CD14-positive monocyte (primary cell): Measurements from ENCODE around the gene POU2AF3. TPM values are rescaled to one million over a fixed set of nuclear protein-coding genes. Genes with fewer than 3 reads are reported as not detected.
"Not testable (repeated sequence)": the region's sequence is repeated elsewhere in the genome, so short reads cannot be mapped to it uniquely, and the experiment has no call there.

Source experiments
- DNase-seq, 3 donors: peaks; one replicate each; pipeline ENCODE4 v3.0.0-alpha.2; 2011 to 2022
- H2AFZ ChIP-seq: 2 replicates; pipeline ENCODE4 v1.6.0; 2012; ENCODE audit warnings: mild to moderate bottlenecking, low read depth, low read length, inconsistent platforms; ENCODE audit not compliant: insufficient read depth, poor library complexity, severe bottlenecking
- H3K27ac ChIP-seq, 2 donors: 1 replicate in 1 of 2; 2 replicates in 1 of 2; pipeline ENCODE4 v1.5.1; 2012 to 2013; ENCODE audit warnings: low read length in 2 of 2, control low read depth in 1 of 2, inconsistent platforms in 1 of 2, low read depth in 1 of 2, mild to moderate bottlenecking in 1 of 2
- H3K27me3 ChIP-seq, 2 donors: one replicate each; pipeline versions ENCODE4 v1.6.0 to v1.6.1; 2011 to 2013; ENCODE audit warnings: low read length in 2 of 2; ENCODE audit not compliant: control insufficient read depth in 2 of 2, insufficient read depth in 2 of 2
- H3K36me3 ChIP-seq, 2 donors: replicated peaks in 1 of 2; 1 replicate in 1 of 2; 2 replicates in 1 of 2; pipeline versions ENCODE4 v1.5.1 to v1.6.1; 2012 to 2013; ENCODE audit warnings: low read length in 2 of 2, control low read depth in 1 of 2, inconsistent platforms in 1 of 2, mild to moderate bottlenecking in 1 of 2; ENCODE audit not compliant: insufficient read depth in 2 of 2, control insufficient read depth in 1 of 2
- H3K4me1 ChIP-seq, 2 donors: 1 replicate in 1 of 2; 2 replicates in 1 of 2; pipeline versions ENCODE4 v1.5.1 to v1.6.1; 2012 to 2013; ENCODE audit warnings: low read length in 2 of 2, control low read depth in 1 of 2, inconsistent platforms in 1 of 2, mild to moderate bottlenecking in 1 of 2, moderate library complexity in 1 of 2; ENCODE audit not compliant: insufficient read depth in 2 of 2, control insufficient read depth in 1 of 2
- H3K4me2 ChIP-seq: replicated peaks from 2 replicates; pipeline ENCODE3; 2012; ENCODE audit warnings: low read length, moderate library complexity, mild to moderate bottlenecking; ENCODE audit not compliant: poor library complexity, severe bottlenecking; ENCODE audit errors: extremely low read depth
- H3K4me3 ChIP-seq, 3 experiments: fragments of 200-600 bp in 1 of 3; sonication (generic) in 1 of 3; replicated peaks in 1 of 3; 1 replicate in 2 of 3; 2 replicates in 1 of 3; pipeline ENCODE4 v1.5.1; 2011 to 2013; ENCODE audit warnings: low read length in 3 of 3, mild to moderate bottlenecking in 3 of 3, control low read depth in 2 of 3, low read depth in 2 of 3, inconsistent platforms in 1 of 3, moderate library complexity in 1 of 3
- H3K79me2 ChIP-seq: 2 replicates; pipeline ENCODE4 v1.6.0; 2012; ENCODE audit warnings: mild to moderate bottlenecking, control low read depth, inconsistent platforms, low read length, moderate library complexity; ENCODE audit not compliant: insufficient read depth
- H3K9ac ChIP-seq: 2 replicates; pipeline ENCODE4 v1.6.0; 2017; ENCODE audit warnings: low read length, mild to moderate bottlenecking; ENCODE audit not compliant: insufficient read depth, poor library complexity, severe bottlenecking
- H3K9me3 ChIP-seq, 2 donors: replicated peaks in 1 of 2; 1 replicate in 1 of 2; 2 replicates in 1 of 2; pipeline versions ENCODE4 v1.5.1 to v1.6.1; 2012 to 2013; ENCODE audit warnings: low read length in 2 of 2, control low read depth in 1 of 2; ENCODE audit not compliant: control insufficient read depth in 1 of 2, insufficient read depth in 1 of 2
- H4K20me1 ChIP-seq: 2 replicates; pipeline ENCODE4 v1.6.0; 2012; ENCODE audit warnings: mild to moderate bottlenecking, low read length, control low read depth, moderate library complexity; ENCODE audit not compliant: insufficient read depth
- H3K27ac Mint-ChIP-seq, 7 donors: one replicate each; pipeline ENCODE4 v1.8.0; 2020; ENCODE audit warnings: mild to moderate bottlenecking in 7 of 7, mixed read lengths in 7 of 7, moderate library complexity in 6 of 7, inconsistent platforms in 2 of 7
- H3K27me3 Mint-ChIP-seq, 3 donors: one replicate each; pipeline ENCODE4 v1.8.0; 2021 to 2022; ENCODE audit warnings: low read depth in 3 of 3, mild to moderate bottlenecking in 3 of 3, mixed read lengths in 3 of 3, moderate library complexity in 3 of 3, inconsistent platforms in 1 of 3
- H3K36me3 Mint-ChIP-seq, 2 donors: one replicate each; pipeline ENCODE4 v1.8.0; 2020; ENCODE audit warnings: mixed read lengths in 2 of 2, inconsistent platforms in 1 of 2, mild to moderate bottlenecking in 1 of 2
- H3K4me1 Mint-ChIP-seq: one replicate; pipeline ENCODE4 v1.8.0; 2020; ENCODE audit warnings: mild to moderate bottlenecking, mixed read lengths
- H3K4me3 Mint-ChIP-seq, 2 donors: one replicate each; pipeline ENCODE4 v1.8.0; 2020; ENCODE audit warnings: mild to moderate bottlenecking in 2 of 2, mixed read lengths in 2 of 2, moderate library complexity in 1 of 2
- H3K9me3 Mint-ChIP-seq, 7 donors: one replicate each; pipeline ENCODE4 v1.8.0; 2020 to 2022; ENCODE audit warnings: mixed read lengths in 7 of 7, mild to moderate bottlenecking in 6 of 7, moderate library complexity in 6 of 7, inconsistent platforms in 2 of 7
- CTCF ChIP-seq: fragments of 200-600 bp; IDR thresholded peaks from one replicate; pipeline ENCODE4 v1.8.0; 2022; ENCODE audit warnings: antibody characterized with exemption, mild to moderate bottlenecking
- WGBS: methylation state at CpG from one replicate; pipeline ENCODE4 v1.1.5; 2013; ENCODE audit warnings: missing lambda C conversion rate; ENCODE audit not compliant: insufficient coverage; 5-methylcytosine and 5-hydroxymethylcytosine counted together
- intact Hi-C, 2 donors: fragments of 100-400 bp; cut with micrococcal nuclease; formaldehyde crosslinking; loops; one replicate each; pipeline versions ENCODE4 v1.15.0 to v1.15.1; 2023
- polyA plus RNA-seq, 3 donors: library from polyadenylated mRNA; depleted of rRNA in 1 of 3; unstranded in 2 of 3; stranded (reverse) in 1 of 3; fragments of 300-500 nt in 2 of 3; fragments of >200 nt in 1 of 3; fragmentation: Illumina TruSeq in 2 of 3; gene quantifications; 1 replicate in 2 of 3; 2 replicates in 1 of 3; pipeline ENCODE4 v1.2.3, GENCODE V29; 2012 to 2021

POU2AF3 gene
- polyA plus RNA-seq, 3 donors, result not detected

GRCh38 chr11:111312076-111312475, 13.7 kb downstream of the POU2AF3 start:
- H3K4me3 Mint-ChIP-seq, result no peak overlapping the region
- peaks cover 1 to 6% (median 1%) of the 10 kb centered on the region in 3 donors for H3K27me3 Mint-ChIP-seq
- Histone ChIP-seq H3K4me2 (no peak overlapping the region), H3K36me3 (no peaks in the 10 kb centered on the region), H2AFZ (no peak overlapping the region), H3K79me2 (no peaks in the 10 kb centered on the region), H3K9ac (no peak overlapping the region), H4K20me1 (no peaks in the 10 kb centered on the region), H3K27ac (no peak overlapping the region), H3K9me3 (no peaks in the 10 kb centered on the region), H3K27me3 (no peaks in the 10 kb centered on the region), H3K4me3 (no peak overlapping the region), H3K4me1 (no peaks in the 10 kb centered on the region)
- H3K27ac Mint-ChIP-seq, result no peak overlapping the region
- TF ChIP-seq CTCF, result no peak
- H3K36me3 Mint-ChIP-seq, result no peaks in the 10 kb centered on the region
- intact Hi-C loops, result no loop called here
- peaks cover 0 to 10% (median 5%) of the 10 kb centered on the region in 7 donors for H3K9me3 Mint-ChIP-seq
- WGBS, result 80% methylated on average over 1 of the region's 1 CpG
- H3K4me1 Mint-ChIP-seq, result no peaks in the 10 kb centered on the region
- DNase-seq, result no peak

GRCh38 chr11:111319296-111319695, 20.9 kb downstream of the POU2AF3 start:
- H4K20me1 ChIP-seq, result no peaks in the 10 kb centered on the region
- H3K27ac ChIP-seq, result no peak overlapping the region
- H3K4me1 ChIP-seq, result no peaks in the 10 kb centered on the region
- no peaks in the 10 kb centered on the region for H3K79me2 ChIP-seq
- H3K9me3 ChIP-seq, result no peaks in the 10 kb centered on the region
- Mint-ChIP-seq H3K36me3 (no peaks in the 10 kb centered on the region), H3K27ac (no peak overlapping the region), H3K4me3 (no peak overlapping the region), H3K9me3 (peaks cover 0 to 6% (median 4%) of the 10 kb centered on the region in 7 donors), H3K4me1 (no peaks in the 10 kb centered on the region), H3K27me3 (peaks cover 3 to 8% (median 8%) of the 10 kb centered on the region in 3 donors)
- DNase-seq, result no peak
- H3K9ac ChIP-seq, result no peak overlapping the region
- no peaks in the 10 kb centered on the region for H3K36me3 ChIP-seq
- H3K27me3 ChIP-seq, result no peaks in the 10 kb centered on the region
- no peak overlapping the region for H3K4me3 ChIP-seq
- H2AFZ ChIP-seq, result no peak overlapping the region
- intact Hi-C loops, result no loop called here
- no peak overlapping the region for H3K4me2 ChIP-seq
- 98% methylated on average over 6 of the region's 6 CpGs for WGBS
- no peak for TF ChIP-seq CTCF

- H3K9me3 Mint-ChIP-seq, H3K4me3 ChIP-seq, intact Hi-C loops, H2AFZ ChIP-seq, H3K36me3 Mint-ChIP-seq, H3K27me3 ChIP-seq, H3K9me3 ChIP-seq, H3K27me3 Mint-ChIP-seq, H3K27ac Mint-ChIP-seq, H3K4me2 ChIP-seq, H3K4me1 Mint-ChIP-seq, H3K9ac ChIP-seq, DNase-seq, H3K4me1 ChIP-seq, H3K4me3 Mint-ChIP-seq, H4K20me1 ChIP-seq, H3K79me2 ChIP-seq, H3K36me3 ChIP-seq, H3K27ac ChIP-seq: not testable (repeated sequence)
- WGBS, result 92% methylated on average over 3 of the region's 6 CpGs
Observed at GRCh38 chr11:111320199-111320598, 21.9 kb downstream of the POU2AF3 start.
